Measurements from ENCODE around the gene RHOXF1.
"Not testable (repeated sequence)": the region's sequence is repeated elsewhere in the genome, so short reads cannot be mapped to it uniquely, and the experiment has no call there.

The RHOXF1 gene

DNA sequence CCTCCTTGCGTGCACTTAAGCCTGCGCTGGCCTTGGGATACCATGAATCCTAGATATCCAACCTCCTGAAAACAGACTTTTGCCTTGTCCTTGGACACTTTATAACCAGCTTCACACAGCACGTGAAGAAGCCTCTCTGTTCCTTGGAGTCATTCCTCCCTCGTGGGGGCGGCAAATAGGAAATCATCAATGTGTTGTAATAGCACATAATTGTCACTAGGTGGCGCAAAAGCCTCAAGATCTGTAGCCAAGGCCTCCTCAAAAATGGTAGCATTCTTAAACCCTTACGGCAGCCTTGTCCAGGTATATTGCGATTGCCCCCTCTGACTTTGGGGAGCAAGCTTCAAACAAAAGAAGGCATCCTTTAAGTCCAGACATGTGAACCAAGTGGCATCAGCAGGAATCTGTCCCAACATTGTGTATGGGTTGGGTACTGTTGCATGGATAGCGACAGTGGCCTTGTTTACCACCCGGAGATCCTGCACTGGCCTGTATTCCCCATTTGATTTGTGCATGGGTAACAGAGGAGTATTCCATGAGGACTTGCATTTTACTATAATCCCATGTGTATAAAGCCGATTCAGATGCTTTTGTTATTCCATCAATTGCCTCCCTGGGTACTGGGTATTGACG is 30.0 kb downstream of the RHOXF1 start:
- DNase-seq: not testable (repeated sequence)

DNA sequence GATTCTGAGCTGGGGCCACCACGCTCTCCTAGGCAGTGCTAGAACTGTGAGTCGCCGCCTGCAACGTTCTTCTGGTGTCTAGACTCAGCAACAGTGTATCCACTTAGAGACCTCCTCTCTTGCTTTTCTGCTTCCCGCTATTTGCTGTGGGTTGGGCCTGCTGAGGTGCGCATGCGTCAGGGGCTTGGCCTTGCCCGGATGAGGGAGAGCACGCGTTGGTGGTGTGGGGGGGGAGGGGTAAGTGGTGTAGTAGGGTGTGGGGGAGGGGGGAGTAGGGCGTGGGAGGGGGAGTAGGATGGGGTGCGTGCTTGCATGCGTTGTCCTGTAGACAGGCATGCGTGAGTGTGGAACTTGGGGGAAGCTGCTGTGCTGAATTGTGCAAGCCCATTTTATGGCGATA is 38.1 kb downstream of the RHOXF1 start, which contains the start of gene RHOXF2B:
Gene RHOXF2B (minus strand): TSS at position 101 of the 400 bp plus-strand sequence. CDS start 138 bp downstream, outside the sequence.
- DNase-seq: not testable (repeated sequence)

DNA sequence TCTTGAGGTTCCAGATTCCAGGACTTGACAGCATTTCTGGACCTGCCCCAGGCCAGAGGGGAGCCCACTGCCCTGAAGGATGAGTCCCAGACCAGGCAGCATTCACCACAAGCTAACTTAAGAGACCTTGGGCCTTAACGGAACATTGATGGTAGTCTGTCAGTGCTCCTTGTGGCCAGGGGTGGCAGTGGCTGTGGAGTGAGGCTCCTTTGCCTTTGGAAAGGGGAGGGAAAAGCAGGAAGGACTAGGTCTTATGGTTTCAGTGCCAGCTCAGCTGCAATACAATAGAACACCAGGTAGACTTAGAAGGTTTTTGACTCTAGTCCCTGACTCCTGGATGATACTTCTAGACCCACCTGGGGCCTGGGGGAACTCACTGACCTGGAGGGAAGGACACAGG is 49.5 kb downstream of the RHOXF1 start:
- not testable (repeated sequence) for DNase-seq
